SHP77 treated with DMSO at 0.1 percent for 48 hours (cell line): ENCODE measurements around the gene OR5L1.

ENCODE experiments used
- DNase-seq: peaks from one replicate; lab custom pipeline; 2025; lab: John Stamatoyannopoulos, UW

OR5L1 gene

DNA sequence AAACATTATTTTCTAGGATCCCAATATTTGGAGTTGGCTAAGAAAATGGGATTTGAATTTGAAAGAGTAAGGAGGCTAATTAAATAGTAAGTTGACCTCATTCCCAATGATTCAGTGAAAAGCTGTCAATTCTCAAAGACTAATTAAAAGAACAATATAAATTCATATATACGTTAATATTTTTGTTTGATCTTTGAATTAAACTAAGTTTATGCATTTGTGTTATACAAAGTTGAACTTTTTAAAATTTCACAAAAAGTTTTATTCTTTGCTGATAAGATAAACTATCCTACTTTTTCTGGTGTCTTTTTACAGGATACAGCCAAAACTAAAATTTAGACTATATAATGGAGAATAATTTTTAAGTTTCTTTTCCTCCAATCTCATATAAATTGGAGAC is at the start of gene OR5L1:
TSS of gene OR5L1 (plus strand) at position 301 of the 400 bp plus-strand sequence. CDS start 100 bp downstream, outside the sequence.
- no peak for DNase-seq

DNA sequence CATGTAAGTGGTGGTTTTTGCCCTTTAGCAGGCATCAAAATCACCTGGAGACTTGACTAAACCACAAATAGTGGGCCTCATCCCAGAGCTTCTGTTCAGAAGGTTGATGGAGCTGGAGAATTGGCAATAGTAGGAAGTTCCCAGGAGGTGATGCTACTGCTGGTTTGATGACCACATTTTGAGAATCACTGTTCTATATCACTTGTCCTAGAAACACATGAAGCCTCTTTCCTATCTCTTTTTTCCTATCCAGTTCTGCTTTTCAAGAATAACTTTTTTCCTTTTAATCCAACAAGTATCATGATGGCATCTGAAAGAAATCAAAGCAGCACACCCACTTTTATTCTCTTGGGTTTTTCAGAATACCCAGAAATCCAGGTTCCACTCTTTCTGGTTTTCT is 38.0 kb upstream of the OR5L1 start, which contains the start of gene OR5D13:
TSS of gene OR5D13 (plus strand) at position 301 of the 400 bp plus-strand sequence. CDS start at position 301, 0 bp downstream.
- DNase-seq: no peak

DNA sequence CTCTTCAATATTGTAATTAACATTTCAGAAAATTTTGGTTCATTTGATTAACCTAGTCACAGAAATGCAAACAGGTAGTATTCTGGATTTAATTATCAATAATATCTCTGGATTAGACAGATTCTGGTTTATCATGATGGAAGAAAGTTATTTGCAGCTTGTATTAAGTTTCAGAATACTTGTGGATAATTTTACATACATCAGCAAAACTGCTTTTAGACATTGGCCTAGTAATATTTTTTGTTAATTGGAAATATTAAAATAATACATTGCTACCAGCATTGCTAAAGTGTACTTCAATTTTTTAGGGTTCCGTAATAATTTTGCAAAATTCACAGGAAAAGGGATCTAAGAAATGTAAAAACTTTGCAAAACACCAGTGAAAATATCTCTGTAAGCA is 19.6 kb upstream of the OR5L1 start:
- DNase-seq: no peak

DNA sequence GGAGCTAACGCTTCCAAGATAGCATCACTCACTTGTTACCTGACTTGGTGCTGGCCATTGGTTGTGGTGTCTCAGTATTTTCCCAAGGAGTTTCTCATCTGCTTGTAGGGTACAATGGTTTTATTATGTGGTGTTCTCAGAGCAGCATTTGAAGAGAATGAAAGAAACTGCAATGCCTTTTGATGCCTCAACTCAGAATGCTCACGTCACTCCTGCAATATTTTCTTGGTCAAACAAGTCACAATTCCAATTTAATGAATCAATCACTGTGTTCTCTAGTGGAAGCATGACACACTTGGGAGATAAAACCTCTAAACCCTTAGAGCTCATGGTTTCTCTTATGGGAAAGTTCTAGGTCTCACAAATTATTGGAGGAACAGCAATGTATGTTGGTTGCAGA is 17.8 kb upstream of the OR5L1 start:
- no peak for DNase-seq

DNA sequence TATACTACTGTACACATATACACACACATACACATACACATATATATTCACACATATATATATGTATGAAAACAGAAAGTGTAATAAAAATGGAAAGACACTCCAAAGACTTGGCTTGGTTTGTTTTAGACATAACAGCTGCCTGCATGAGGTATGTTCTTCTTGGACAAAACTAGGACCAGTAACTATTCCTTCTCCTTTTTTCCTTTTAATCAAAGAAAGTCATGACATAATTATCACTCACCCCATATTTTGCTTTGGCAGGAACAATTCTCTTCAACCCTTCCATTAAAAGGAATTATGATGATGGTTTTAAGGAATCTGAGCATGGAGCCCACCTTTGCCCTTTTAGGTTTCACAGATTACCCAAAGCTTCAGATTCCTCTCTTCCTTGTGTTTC is 15.9 kb upstream of the OR5L1 start, which contains the start of gene OR5D14:
TSS of gene OR5D14 (plus strand) at position 301 of the 400 bp plus-strand sequence. CDS start at position 301, 0 bp downstream.
- no peak for DNase-seq

DNA sequence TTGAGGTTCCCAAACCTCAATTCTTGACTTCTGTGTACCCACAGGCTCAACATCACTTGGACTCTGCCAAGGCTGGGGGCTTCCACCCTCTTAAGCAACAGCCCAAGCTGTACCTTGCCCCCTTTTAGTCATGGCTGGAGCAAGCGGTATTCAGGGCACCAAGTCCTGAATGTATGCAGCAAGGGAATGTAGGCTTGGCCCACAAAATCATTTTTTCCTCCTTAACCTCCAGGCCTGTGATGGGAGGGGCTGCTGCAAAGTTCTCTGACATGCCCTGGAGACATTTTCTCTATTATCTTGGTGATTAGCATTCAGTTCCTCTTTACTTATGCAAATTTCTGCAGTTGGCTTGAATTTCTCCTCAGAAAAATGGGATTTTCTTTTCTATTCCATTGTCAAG is 4.9 kb upstream of the OR5L1 start:
- DNase-seq: no peak

DNA sequence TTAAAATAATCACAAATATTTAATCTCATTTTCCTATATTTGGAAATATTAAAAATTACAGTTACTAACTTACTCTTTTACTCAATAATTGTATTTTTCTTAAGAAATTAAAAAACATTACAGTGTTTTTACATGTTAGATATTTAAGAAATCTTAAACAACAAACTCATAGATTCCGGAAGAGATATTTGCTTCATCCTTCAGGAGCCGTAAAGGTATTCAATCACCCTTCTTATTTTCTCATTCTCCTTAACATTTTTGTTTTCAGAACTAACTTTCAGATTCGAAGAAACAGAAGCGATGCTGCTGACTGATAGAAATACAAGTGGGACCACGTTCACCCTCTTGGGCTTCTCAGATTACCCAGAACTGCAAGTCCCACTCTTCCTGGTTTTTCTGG is 8.2 kb downstream of the OR5L1 start, which contains the start of gene OR5D18:
TSS of gene OR5D18 (plus strand) at position 301 of the 400 bp plus-strand sequence. CDS start at position 301, 0 bp downstream.
- no peak for DNase-seq

DNA sequence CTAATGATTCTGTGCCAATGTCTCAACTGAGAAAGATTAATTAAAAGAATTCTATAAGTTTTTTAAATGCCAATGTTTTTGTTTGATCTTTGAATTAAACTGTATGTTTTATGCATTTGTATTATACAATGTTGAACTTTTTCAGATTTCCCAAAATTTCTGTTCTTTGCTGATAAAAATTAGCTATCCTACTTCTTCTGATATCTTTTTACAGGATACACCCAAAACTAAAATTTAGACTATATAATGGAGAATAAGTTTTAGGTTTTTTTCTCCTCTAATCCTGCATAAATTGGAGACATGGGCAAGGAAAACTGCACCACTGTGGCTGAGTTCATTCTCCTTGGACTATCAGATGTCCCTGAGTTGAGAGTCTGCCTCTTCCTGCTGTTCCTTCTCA is 15.8 kb downstream of the OR5L1 start, which contains the start of gene OR5L2:
TSS of gene OR5L2 (plus strand) at position 301 of the 400 bp plus-strand sequence. CDS start at position 301, 0 bp downstream.
- DNase-seq: no peak

DNA sequence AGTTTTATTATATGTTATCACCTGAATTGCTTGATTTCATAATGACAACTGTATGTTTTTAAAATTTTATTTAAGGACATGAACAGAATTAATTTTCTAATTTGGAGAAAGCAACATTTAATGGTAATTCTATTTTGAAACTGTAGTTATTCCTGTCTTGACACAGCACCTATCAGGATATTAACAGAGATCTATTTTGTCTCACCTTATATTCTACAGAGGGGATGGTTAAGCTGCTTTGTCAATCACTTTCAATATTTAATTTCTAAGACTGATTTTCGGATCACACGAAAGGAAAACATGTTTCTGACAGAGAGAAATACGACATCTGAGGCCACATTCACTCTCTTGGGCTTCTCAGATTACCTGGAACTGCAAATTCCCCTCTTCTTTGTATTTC is 27.3 kb downstream of the OR5L1 start, which contains the start of gene OR5D16:
TSS of gene OR5D16 (plus strand) at position 301 of the 400 bp plus-strand sequence. CDS start at position 301, 0 bp downstream.
- no peak for DNase-seq

DNA sequence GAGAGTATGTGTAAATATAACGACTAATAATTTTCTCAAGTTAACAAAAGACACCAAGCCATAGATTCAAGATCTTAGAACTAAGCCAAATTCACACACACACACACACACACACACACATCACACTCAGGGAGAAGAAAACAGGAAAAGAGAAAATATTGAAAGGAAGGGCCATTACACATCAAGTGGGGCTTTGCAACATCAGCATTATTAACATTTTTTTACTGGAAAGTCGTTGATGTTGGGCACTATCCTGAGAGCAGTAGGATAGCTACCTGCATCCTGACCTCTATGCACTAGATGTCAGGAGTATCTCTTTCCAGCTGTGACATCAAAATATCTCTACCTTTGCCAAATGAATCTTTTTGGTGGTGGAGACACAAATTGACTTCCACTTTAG is 36.3 kb downstream of the OR5L1 start:
- no peak for DNase-seq

DNA sequence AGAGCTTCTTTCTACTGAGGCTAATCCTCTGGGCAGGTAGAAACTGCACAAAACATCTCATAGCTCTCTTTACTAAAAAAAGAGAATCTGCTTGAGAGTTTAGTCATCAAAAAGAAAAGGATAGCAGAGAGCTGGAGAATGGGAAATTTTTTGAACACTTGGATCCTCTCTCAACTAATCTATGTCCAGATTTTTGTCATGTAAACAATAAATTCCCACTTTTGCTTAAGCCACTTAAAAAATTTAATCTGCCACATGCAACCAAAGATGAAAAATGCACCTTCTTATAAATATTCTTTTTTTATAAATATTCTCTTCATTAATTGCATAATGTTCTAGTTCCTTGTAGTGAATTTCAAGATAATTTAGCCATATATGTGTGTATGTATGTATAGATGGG is 37.9 kb downstream of the OR5L1 start:
- DNase-seq: no peak

DNA sequence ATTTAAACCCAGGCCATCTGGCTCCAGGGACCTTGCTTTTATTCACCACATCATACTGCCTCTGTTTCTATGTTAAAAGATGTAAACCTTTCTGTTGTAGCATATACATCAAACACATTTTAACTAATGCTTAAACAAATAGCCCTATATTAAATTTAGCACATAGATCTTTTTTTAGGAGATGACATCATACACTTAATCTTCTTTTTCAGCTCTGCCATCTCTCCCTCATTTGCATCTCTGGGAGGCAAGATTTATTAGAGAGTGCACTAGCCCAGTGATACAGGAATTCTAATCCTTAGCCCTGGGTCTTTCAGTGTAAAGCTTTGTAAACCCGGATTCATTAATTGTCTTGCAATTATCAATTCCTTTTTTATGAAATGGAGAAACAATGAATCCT is 41.0 kb downstream of the OR5L1 start:
- DNase-seq: no peak

DNA sequence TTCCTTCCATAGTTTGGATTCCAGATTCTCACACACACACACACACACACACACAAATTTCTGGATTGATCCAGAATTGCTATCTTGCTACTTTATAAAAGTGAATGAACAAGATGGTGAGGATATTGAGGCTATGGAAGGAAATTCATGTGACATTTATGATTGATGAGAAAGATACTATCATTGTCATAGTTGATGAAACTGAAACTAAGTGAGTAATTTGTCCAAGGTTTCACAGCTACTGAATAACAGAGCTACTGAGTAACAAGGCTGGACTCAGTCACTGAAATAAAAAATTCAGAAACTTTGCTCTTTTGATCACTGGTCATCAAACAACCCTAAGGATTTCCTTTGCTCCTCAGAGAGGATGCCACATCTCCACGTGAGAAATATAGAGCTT is 43.5 kb downstream of the OR5L1 start:
- DNase-seq: no peak
